Activated CD4-positive, alpha-beta T cell treated with anti-CD3 and anti-CD28 coated beads, Interleukin-10, Interleukin-2, amounts not matched to agents 100 ng/mL and 50 ng/mL, durations not matched to agents 16 hours and 8 hours (primary cell): ENCODE data around the gene TMEM17.

Experiments used
- DNase-seq: peaks from one replicate; pipeline ENCODE4 v3.0.0-alpha.2; 2020

The TMEM17 gene

GRCh38 chr2:62452701-62453454 is 53.1 kb downstream of the TMEM17 start:
- no peak for DNase-seq

GRCh38 chr2:62450716-62451191 is 55.2 kb downstream of the TMEM17 start:
- no peak for DNase-seq
